HepG2 (cell line): Measurements from ENCODE around the gene BPIFB2. TPM values are rescaled to one million over a fixed set of nuclear protein-coding genes. Genes with fewer than 3 reads are reported as not detected.

Experiments used
- HMG20A ChIP-seq: IDR thresholded peaks from 2 replicates; pipeline ENCODE4 v1.6.1; 2016; ENCODE audit warnings: borderline replicate concordance
- KLF15 ChIP-seq: sonication (generic); formaldehyde crosslinking; IDR thresholded peaks from 2 replicates; pipeline ENCODE4 v1.8.1; 2023; ENCODE audit warnings: borderline replicate concordance, mild to moderate bottlenecking, inconsistent platforms, missing genetic modification reagents, mixed read lengths
- PCBP2 ChIP-seq: fragments of 200-400 bp; formaldehyde crosslinking; optimal IDR thresholded peaks from 2 replicates; pipeline ENCODE3; 2018; ENCODE audit warnings: low read length, low read depth; ENCODE audit not compliant: poor library complexity, severe bottlenecking
- RFXAP ChIP-seq: sonication (generic); formaldehyde crosslinking; IDR thresholded peaks from 2 replicates; pipeline ENCODE4 v1.4.0; 2020; ENCODE audit warnings: missing genetic modification reagents, borderline replicate concordance
- SRSF4 ChIP-seq: fragments of 200-400 bp; formaldehyde crosslinking; IDR thresholded peaks from one replicate; pipeline ENCODE4 v1.6.1; 2018; ENCODE audit warnings: mild to moderate bottlenecking, low read depth, low read length, moderate library complexity; ENCODE audit not compliant: poor library complexity, severe bottlenecking
- TEAD2 ChIP-seq: sonication (generic); formaldehyde crosslinking; IDR thresholded peaks from 2 replicates; pipeline ENCODE4 v1.9.0; 2021; ENCODE audit warnings: missing genetic modification reagents
- TSC22D2 ChIP-seq: sonication (generic); formaldehyde crosslinking; IDR thresholded peaks from 2 replicates; pipeline ENCODE4 v1.5.1; 2020; ENCODE audit warnings: missing genetic modification reagents, mild to moderate bottlenecking, borderline replicate concordance
- ZC3H4 ChIP-seq: sonication (generic); formaldehyde crosslinking; IDR thresholded peaks from 2 replicates; pipeline ENCODE4 v1.4.0; 2020; ENCODE audit warnings: missing genetic modification reagents, borderline replicate concordance
- ZKSCAN5 ChIP-seq: sonication (generic); formaldehyde crosslinking; IDR thresholded peaks from 2 replicates; pipeline ENCODE4 v1.5.1; 2020; ENCODE audit warnings: mild to moderate bottlenecking, missing genetic modification reagents
- ZNF180 ChIP-seq: sonication (generic); formaldehyde crosslinking; IDR thresholded peaks from 2 replicates; pipeline ENCODE4 v1.4.0; 2020; ENCODE audit warnings: low read depth, missing genetic modification reagents, borderline replicate concordance
- ZNF20 ChIP-seq: sonication (generic); formaldehyde crosslinking; IDR thresholded peaks from 2 replicates; pipeline ENCODE4 v1.4.0; 2020; ENCODE audit warnings: mild to moderate bottlenecking, moderate library complexity, missing genetic modification reagents
- ZNF326 ChIP-seq: sonication (generic); formaldehyde crosslinking; IDR thresholded peaks from 2 replicates; pipeline ENCODE4 v1.4.0; 2020; ENCODE audit warnings: missing genetic modification reagents, borderline replicate concordance
- ZNF34 ChIP-seq: sonication (generic); formaldehyde crosslinking; IDR thresholded peaks from 2 replicates; pipeline ENCODE4 v1.4.0; 2020; ENCODE audit warnings: mild to moderate bottlenecking, missing genetic modification reagents, borderline replicate concordance
- ZNF446 ChIP-seq: sonication (generic); formaldehyde crosslinking; IDR thresholded peaks from 2 replicates; pipeline ENCODE4 v1.5.0; 2020; ENCODE audit warnings: mild to moderate bottlenecking, missing genetic modification reagents
- ZNF572 ChIP-seq: sonication (generic); formaldehyde crosslinking; IDR thresholded peaks from 2 replicates; pipeline ENCODE4 v1.5.1; 2020; ENCODE audit warnings: mild to moderate bottlenecking, missing genetic modification reagents
- ZNF615 ChIP-seq: sonication (generic); formaldehyde crosslinking; IDR thresholded peaks from 2 replicates; pipeline ENCODE4 v1.5.0; 2020; ENCODE audit warnings: mild to moderate bottlenecking, missing genetic modification reagents, borderline replicate concordance
- ZNF672 ChIP-seq: sonication (generic); formaldehyde crosslinking; IDR thresholded peaks from 2 replicates; pipeline ENCODE4 v1.8.1; 2022; ENCODE audit warnings: missing genetic modification reagents
- ZNF724P ChIP-seq: sonication (generic); formaldehyde crosslinking; IDR thresholded peaks from 2 replicates; pipeline ENCODE4 v1.8.0; 2022; ENCODE audit warnings: missing genetic modification reagents, borderline replicate concordance
- ZNF749 ChIP-seq: sonication (generic); formaldehyde crosslinking; IDR thresholded peaks from 2 replicates; pipeline ENCODE4 v1.8.0; 2022; ENCODE audit warnings: mild to moderate bottlenecking, missing genetic modification reagents, moderate library complexity, borderline replicate concordance
- polyA plus RNA-seq, 8 experiments: library from polyadenylated mRNA; depleted of rRNA in 3 of 8; stranded (reverse) in 7 of 8; unstranded in 1 of 8; fragments of >200 nt; fragmentation: Illumina TruSeq in 4 of 8; extraction: Trizol in 4 of 8; gene quantifications; 2 replicates each; pipeline versions ENCODE4 v1.2.1 to v1.2.3, GENCODE V29; 2011 to 2016; ENCODE audit warnings: low read depth in 4 of 8, missing spikeins in 1 of 8, mixed read lengths in 1 of 8; ENCODE audit not compliant: insufficient read depth in 1 of 8
- total RNA-seq, 5 experiments: library from RNA; depleted of rRNA; stranded (reverse); fragments of >200 nt; fragmentation: Illumina TruSeq; extraction: Trizol; gene quantifications; 2 replicates each; pipeline ENCODE4 v1.2.3, GENCODE V29; 2016; ENCODE audit warnings: low read depth in 1 of 5
- TF ChIP-seq, protein P1 (sequence below): sonication (generic); formaldehyde crosslinking; IDR thresholded peaks from 2 replicates; pipeline ENCODE4 v1.4.0; 2020; ENCODE audit warnings: missing genetic modification reagents, borderline replicate concordance
- TF ChIP-seq, protein P2 (sequence below): sonication (generic); formaldehyde crosslinking; IDR thresholded peaks from 2 replicates; pipeline ENCODE4 v1.5.0; 2020; ENCODE audit warnings: mild to moderate bottlenecking, missing genetic modification reagents
- TF ChIP-seq, protein P3 (sequence below): sonication (generic); formaldehyde crosslinking; IDR thresholded peaks from 2 replicates; pipeline ENCODE4 v1.9.0; 2021; ENCODE audit warnings: missing genetic modification reagents, borderline replicate concordance
- TF ChIP-seq, protein P4 (sequence below): sonication (generic); formaldehyde crosslinking; IDR thresholded peaks from 2 replicates; pipeline ENCODE4 v1.8.1; 2023; ENCODE audit warnings: mild to moderate bottlenecking, missing genetic modification reagents, borderline replicate concordance

The BPIFB2 gene
- total and polyA plus RNA-seq, 2 of the 13 experiments (the other 11 are each of a cell fraction or from before 2014, with no cell fraction given) = 54.5 to 902 TPM

DNA sequence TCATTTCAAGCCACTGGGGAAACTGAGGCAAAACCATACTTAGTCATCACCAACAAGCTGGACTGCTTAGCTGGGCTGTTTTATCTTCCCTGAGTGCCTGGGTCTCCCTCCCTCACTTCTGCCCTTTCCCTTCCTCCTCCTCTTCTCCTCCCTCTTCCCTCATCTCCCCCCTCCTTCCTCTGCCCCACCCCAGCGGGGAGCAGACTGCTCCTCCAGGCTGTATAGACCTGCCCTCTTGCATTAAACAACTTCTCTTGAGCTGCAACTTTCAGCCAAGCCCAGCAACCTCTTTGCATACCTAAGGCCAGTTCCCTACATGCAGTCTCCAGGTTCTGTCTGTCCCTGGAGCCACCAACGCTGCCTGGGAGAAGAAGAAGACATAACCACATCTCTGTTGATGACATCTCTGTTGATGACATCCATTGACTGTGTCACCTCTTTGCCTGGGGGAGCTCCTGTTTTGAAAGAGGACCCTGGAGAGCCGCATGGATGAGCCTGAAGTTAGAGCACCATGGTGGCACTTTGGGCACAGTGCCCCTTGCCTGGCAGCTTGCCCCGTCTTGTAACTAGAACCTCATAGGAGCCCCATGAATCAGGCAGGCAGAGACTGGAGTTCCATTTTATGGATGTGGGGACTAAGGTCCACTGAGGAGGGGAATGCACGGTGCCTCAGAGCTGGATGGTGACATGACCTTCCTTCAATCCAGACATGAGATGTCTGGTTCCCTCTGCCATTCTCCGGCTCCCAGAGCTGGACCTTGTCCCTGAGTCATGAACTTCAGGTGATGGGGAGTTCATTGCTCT, 16.1 kb downstream of the BPIFB2 start (continued):
- TF ChIP-seq ZC3H4 = no peak; the same call in 1 of the 2 replicates
- no peak for TF ChIP-seq ZNF749 (CRISPR knock-in tag)
- TF ChIP-seq RFXAP (CRISPR knock-in tag) = no peak
- no peak for TF ChIP-seq ZNF446
- TF ChIP-seq ZKSCAN5 (CRISPR knock-in tag) = no peak
- TF ChIP-seq, protein P1, sequence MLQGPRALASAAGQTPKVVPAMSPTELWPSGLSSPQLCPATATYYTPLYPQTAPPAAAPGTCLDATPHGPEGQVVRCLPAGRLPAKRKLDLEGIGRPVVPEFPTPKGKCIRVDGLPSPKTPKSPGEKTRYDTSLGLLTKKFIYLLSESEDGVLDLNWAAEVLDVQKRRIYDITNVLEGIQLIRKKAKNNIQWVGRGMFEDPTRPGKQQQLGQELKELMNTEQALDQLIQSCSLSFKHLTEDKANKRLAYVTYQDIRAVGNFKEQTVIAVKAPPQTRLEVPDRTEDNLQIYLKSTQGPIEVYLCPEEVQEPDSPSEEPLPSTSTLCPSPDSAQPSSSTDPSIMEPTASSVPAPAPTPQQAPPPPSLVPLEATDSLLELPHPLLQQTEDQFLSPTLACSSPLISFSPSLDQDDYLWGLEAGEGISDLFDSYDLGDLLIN (CRISPR knock-in tag) = no peak; the same call in 1 of the 2 replicates
- TF ChIP-seq TEAD2 (CRISPR knock-in tag) = no peak
- no peak for TF ChIP-seq SRSF4
- no peak for TF ChIP-seq ZNF672
- TF ChIP-seq ZNF572 (CRISPR knock-in tag) = no peak
- no peak for TF ChIP-seq KLF15 (CRISPR knock-in tag)
- no peak for TF ChIP-seq ZNF326 (CRISPR knock-in tag)
- no peak for TF ChIP-seq ZNF20
- TF ChIP-seq ZNF180 = no peak
- no peak for TF ChIP-seq ZNF615 (CRISPR knock-in tag)
- TF ChIP-seq, protein P2, sequence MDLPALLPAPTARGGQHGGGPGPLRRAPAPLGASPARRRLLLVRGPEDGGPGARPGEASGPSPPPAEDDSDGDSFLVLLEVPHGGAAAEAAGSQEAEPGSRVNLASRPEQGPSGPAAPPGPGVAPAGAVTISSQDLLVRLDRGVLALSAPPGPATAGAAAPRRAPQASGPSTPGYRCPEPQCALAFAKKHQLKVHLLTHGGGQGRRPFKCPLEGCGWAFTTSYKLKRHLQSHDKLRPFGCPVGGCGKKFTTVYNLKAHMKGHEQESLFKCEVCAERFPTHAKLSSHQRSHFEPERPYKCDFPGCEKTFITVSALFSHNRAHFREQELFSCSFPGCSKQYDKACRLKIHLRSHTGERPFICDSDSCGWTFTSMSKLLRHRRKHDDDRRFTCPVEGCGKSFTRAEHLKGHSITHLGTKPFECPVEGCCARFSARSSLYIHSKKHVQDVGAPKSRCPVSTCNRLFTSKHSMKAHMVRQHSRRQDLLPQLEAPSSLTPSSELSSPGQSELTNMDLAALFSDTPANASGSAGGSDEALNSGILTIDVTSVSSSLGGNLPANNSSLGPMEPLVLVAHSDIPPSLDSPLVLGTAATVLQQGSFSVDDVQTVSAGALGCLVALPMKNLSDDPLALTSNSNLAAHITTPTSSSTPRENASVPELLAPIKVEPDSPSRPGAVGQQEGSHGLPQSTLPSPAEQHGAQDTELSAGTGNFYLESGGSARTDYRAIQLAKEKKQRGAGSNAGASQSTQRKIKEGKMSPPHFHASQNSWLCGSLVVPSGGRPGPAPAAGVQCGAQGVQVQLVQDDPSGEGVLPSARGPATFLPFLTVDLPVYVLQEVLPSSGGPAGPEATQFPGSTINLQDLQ (CRISPR knock-in tag) = 0 out of 2 replicates have a peak, but pooled peaks have one; percentile 33
- no peak for TF ChIP-seq ZNF34
- TF ChIP-seq, protein P3, sequence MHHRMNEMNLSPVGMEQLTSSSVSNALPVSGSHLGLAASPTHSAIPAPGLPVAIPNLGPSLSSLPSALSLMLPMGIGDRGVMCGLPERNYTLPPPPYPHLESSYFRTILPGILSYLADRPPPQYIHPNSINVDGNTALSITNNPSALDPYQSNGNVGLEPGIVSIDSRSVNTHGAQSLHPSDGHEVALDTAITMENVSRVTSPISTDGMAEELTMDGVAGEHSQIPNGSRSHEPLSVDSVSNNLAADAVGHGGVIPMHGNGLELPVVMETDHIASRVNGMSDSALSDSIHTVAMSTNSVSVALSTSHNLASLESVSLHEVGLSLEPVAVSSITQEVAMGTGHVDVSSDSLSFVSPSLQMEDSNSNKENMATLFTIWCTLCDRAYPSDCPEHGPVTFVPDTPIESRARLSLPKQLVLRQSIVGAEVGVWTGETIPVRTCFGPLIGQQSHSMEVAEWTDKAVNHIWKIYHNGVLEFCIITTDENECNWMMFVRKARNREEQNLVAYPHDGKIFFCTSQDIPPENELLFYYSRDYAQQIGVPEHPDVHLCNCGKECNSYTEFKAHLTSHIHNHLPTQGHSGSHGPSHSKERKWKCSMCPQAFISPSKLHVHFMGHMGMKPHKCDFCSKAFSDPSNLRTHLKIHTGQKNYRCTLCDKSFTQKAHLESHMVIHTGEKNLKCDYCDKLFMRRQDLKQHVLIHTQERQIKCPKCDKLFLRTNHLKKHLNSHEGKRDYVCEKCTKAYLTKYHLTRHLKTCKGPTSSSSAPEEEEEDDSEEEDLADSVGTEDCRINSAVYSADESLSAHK (CRISPR knock-in tag) = no peak
- no peak for TF ChIP-seq ZNF724P (CRISPR knock-in tag)
- no peak for TF ChIP-seq TSC22D2
- TF ChIP-seq PCBP2 = peak; percentile 93
- no peak for TF ChIP-seq HMG20A (CRISPR knock-in tag)
- TF ChIP-seq, protein P4, sequence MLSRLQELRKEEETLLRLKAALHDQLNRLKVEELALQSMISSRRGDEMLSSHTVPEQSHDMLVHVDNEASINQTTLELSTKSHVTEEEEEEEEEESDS (CRISPR knock-in tag) = no peak
